A172 (cell line): Measurements from ENCODE around the gene RAB7B. TPM values are rescaled to one million over a fixed set of nuclear protein-coding genes. Genes with fewer than 3 reads are reported as not detected.
A peak's percentile ranks its signal among the peaks of the same experiment; 100 is the strongest.

Source experiments
- DNase-seq: peaks from one replicate; pipeline ENCODE4 v3.0.0-alpha.2; 2015; ENCODE audit warnings: low spot score
- total RNA-seq: library from RNA; depleted of rRNA; stranded (reverse); fragments of >200 nt; shearing (Covaris generic); gene quantifications from 2 replicates; pipeline ENCODE4 v1.2.3, GENCODE V29; 2014

Gene RAB7B
- total RNA-seq, 1 experiment from 2014 or later = 0.29 TPM

DNA sequence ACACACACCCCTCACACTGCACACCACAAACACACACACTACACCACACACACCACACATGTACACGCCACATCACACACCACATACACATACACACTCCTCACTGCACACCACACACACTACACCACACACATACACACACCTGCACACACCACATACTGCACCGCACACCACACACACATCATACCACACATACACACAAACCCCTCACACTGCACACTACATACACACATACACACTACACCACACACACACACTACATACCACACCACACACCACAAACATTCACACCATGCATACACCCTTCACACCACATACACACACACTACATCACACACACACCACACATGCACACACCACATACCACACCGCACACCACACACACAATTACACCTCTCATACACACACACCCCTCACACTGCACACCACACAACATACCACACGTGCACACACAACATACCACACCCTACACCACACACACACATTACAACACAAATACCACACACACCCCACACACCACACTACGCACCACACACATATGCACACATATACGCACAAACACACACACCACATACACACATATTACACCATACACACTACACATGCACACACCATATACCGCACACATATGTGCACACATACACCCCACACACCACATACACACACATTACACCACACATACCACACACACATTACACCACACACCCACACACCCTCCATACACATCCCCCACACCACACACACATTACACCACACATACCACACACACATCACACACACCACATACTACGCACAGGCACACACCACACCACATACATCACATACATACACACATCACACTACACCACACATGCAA is 29.6 kb downstream of the RAB7B start:
- DNase-seq = no peak

- no peak for DNase-seq
Observed at GRCh38 chr1:205972491-205973168, 30.6 kb downstream of the RAB7B start.

DNA sequence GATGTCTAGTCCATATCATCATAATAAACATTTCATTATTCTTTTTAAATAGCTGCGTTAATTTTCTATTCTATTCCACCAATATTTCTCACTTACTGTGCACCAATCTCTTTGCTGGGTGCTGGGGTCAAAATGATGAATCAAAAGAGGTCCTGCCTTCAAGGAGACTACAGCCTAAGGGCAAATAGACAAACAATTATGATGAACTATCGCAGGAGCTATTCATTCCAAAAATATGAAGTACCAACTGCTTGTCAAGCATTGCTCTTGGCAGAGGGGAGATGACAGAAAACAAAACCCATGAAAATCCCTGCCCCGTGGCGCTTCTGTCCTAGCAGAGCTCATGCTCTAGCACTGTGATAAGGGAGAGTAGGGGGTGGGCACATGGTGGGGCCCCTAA is 31.1 kb downstream of the RAB7B start:
- DNase-seq = no peak

DNA sequence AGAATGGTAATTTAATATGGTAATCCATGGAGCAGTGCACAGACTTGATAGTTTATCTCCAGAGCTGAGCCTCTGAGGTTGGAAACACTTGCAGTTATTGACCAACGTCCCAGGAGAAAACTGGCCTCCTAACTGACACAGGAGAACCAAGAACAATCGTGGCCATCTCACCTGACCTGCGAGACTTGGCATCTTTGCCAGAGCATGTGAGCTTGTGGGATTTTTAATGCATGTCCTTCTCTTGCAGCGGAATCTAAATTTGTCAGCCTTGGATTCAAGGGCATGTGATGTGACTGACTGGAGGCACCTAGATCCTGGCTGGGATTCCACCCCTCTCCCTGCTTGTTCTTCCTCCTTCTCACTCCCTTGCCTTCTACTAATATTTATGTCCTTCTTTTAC is 32.1 kb downstream of the RAB7B start:
- no peak for DNase-seq

DNA sequence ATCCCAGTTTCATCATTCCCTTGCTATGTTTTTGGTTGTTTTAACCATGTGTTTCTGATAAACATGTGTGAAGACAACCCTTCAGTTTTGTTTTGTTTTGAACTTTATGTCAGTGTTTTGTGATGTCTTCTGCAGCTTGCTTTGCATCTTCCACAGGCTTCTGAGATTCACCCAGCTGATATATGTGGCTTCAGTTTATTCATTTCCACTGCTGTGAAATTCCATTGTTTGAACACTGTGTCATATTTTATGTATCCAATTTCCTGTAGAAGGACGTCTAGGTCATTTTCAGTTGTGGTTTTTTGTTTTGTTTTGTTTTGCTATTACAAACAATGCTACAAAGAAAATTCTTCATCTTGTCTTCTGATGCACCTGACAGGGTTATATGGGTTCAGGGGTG is 32.7 kb downstream of the RAB7B start:
- DNase-seq = peak; percentile 37

GRCh38 chr1:205969229-205969628 is 34.0 kb downstream of the RAB7B start:
- DNase-seq = no peak

DNA sequence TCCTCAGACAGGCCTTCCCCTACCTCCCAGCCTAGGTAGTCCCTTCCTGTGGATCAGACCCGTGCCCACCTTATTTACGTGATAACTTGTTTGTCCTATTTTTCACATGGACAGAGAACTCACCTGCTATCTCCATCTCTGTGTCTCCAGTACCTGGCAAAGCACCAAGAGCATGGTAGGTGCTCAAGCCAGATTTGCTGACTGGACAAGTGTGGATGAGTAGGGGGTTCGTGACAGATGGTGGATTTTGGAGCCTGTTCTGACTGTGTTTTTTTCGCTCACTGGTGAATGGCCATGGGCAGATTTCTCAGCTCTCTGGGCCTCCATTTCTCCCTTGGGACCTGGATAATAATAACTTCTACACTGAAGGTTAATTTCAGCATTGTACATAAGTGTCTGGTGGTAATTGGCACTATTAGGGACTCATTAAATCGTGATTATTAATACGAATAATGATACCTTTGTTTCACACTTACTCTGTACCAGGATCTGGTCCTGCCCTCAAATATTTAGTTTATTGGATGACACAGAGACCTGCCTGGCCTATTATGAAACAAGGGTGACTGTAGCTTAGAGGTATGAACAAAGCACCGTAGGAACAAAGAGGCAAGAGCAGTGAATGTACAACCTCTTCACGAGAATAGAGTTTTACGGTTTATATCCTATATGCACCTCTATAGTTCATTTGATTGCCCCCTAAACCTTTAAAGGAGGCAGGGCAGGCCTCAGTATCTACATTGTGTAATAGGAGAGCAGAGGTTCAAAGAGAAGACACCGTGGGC is 35.5 kb downstream of the RAB7B start:
- no peak for DNase-seq

- no peak for DNase-seq
Observed at GRCh38 chr1:205965036-205965884, 37.9 kb downstream of the RAB7B start.

- peak; percentile 85 for DNase-seq
Observed at GRCh38 chr1:205963352-205964155, 39.6 kb downstream of the RAB7B start.

DNA sequence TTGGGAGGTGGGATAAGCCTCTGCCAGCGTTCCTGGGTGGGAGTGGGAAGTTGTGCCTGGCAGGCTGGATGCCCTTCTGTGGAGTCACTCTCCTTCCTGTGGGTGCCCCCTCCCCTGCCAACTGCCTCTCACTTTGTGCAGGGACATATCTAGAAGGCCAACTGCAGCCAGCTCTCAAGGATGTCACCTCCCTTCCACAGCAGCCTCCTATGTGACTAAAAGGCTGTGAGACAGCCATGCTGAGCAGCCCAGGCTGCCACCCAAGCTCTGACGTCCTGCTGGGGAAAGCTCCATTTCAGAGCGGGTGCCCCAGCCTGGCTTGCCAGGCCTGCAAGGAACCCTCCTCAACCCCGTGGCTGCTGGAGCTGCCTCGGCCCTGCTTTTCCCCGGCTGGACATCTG is 40.4 kb downstream of the RAB7B start:
- no peak for DNase-seq

GRCh38 chr1:205961991-205962820 is 41.0 kb downstream of the RAB7B start:
- DNase-seq = peak; percentile 67

DNA sequence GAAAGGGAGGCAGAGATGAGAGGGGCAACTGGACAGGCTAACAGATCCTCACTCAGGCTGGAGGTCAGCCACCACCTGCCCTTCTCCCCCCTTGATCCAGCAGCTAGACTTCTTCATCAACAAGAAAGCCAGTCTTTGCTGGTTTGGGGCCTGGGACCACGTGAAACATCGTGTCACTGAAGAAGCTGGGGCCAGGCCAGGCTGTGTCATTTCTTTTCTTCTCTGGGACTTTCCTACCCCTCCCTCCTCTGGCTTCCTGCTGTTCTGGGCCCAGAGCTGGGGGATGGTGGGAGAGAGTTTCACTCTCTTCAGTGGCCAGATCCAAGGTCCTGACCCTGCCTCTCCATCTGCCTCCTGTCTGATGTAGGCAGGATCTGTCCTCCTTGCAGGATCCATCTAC is 41.8 kb downstream of the RAB7B start:
- DNase-seq = peak; percentile 75

DNA sequence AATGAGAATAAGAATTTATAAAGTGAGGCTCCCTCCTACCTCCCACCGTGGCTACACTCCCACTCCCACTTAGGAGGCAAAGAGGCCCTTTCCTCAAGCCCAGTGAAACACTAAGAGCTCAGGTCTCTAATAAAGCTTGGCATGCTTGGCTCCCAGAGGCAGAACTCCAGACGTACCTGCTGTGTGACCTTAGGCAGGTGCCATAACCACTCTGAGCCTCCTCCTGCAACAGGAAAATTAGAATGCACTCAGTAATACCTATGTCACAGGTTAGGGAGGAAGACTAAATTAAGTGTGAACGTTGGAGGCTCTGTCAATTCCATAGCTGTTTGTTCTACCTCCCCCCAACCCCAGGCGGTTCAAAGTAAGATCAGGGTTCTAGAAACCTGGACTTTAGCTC is 43.4 kb downstream of the RAB7B start:
- no peak for DNase-seq

GRCh38 chr1:205955499-205955898 is 47.7 kb downstream of the RAB7B start:
- DNase-seq = no peak

DNA sequence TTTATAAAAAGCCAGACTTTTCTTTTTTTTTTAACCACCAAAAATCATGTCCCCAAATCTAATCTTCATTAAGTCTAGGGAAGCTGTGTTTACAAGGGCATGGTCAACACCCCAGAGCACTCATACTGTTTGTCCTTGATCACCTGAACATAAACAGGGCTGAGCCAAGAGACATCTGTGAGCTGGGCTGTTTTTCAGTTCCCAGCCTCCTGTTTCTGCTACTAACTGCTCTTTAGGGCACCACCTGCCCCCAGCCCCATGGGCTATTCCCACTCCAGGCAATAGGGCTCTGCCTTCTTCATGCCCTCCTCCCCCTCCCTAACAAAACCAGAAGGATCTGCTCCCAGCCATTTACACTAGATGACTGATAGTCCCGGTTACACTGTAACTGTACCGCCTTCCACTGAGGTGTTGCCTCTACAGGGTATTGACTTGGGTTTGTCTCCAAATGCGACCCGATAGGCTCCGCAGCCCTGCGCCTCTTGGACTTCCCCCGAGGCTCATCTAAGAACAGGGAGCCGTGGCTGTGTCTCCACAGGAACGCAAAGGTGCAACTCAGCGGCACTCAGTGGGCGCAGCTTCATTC is 48.3 kb downstream of the RAB7B start:
- no peak for DNase-seq

- DNase-seq = no peak
Observed at GRCh38 chr1:205951746-205952145, 51.4 kb downstream of the RAB7B start.

DNA sequence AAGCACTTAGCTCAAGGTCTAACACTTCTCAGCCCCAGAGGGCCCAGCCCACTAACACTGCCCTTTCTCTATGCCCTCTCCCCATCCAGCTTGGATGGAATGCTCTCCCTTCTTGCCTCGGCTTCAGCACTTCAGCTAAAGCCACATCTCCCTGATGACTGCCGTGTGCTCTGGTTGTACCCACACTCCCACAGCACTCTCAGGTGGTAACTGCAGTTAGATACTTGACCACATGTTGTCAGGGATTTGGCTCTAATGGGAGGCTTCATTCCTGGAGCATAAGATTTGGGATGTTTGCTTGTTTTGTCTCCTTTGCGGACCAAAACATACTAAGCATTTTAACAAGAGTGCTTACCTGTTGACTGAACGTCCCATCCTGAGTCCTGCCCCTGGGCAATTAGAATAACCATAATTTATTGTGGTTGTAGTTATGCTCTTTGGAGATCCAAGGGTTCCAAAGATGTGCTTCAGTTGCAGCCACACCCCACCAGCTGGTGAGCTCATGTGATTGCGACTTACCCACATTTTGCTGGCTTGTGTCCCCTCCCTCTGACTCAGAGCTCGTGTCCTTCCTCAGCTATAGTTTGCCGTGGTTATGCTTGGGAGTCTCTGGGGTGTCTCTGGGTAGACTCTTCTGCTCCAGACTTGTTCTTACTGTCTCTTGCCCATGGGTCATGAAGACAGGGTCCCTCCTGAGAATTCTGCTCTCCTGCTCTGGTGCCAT is 52.2 kb downstream of the RAB7B start:
- DNase-seq = peak; percentile 79

- peak; percentile 67 for DNase-seq
Observed at GRCh38 chr1:205950280-205950679, 52.9 kb downstream of the RAB7B start.

GRCh38 chr1:205949753-205950152 is 53.4 kb downstream of the RAB7B start:
- DNase-seq = no peak
